Measurements from ENCODE around the gene TMEFF2.

TMEFF2 gene

GRCh38 chr2:192194866-192195547, at the start of gene TMEFF2:
TSS of gene TMEFF2 (minus strand) at chr2:192194933. CDS start at chr2:192194524, 409 bp downstream.
- DNase-seq, result peak; percentile 72

DNA sequence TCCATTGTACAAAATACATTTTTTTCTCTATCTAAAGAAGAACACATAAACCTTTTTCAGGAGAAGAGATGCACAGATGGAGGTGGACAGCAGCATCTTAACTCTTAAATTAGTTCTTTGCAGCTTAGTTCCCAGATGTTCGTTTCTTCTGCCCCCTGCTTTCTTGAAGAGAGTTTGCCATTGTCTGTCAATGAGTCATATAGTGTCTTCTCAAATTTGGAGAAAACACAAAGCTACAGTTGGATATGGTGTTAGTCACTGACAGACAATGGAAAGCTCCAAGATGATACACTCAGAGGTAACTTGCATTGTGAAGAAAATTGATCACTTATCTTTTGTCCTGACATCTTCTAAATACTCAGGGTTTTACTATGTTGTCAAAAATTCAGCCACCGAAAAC, 48.8 kb upstream of the TMEFF2 start:
- no peak for DNase-seq

DNA sequence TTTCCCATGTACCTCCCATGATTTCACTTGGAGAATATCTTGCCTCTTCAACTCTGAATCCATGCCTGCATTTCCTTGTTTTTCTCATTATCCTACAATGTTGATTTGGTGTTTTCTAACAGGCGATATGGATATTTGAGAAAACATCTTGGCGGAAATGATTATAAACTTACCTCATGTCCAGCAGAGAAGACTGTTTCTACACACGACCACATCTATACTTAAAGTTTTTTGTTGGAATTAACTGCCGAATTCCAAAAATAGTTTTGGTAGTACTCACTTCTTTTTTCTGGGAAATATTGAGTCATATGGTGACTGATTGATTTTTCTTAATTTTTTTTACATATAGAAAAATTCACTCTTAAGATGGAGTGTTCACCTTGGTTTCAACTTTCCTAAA, 41.4 kb upstream of the TMEFF2 start:
- DNase-seq, result no peak

GRCh38 chr2:192230889-192231453, 36.2 kb upstream of the TMEFF2 start:
- no peak for DNase-seq

- no peak for DNase-seq
Measured at GRCh38 chr2:192228685-192229084, 34.0 kb upstream of the TMEFF2 start.

- no peak for DNase-seq
Measured at GRCh38 chr2:192218970-192219369, 24.2 kb upstream of the TMEFF2 start.

- DNase-seq, result no peak
Measured at GRCh38 chr2:192218377-192218776, 23.6 kb upstream of the TMEFF2 start.

- no peak for DNase-seq
Measured at GRCh38 chr2:192216336-192216735, 21.6 kb upstream of the TMEFF2 start.

DNA sequence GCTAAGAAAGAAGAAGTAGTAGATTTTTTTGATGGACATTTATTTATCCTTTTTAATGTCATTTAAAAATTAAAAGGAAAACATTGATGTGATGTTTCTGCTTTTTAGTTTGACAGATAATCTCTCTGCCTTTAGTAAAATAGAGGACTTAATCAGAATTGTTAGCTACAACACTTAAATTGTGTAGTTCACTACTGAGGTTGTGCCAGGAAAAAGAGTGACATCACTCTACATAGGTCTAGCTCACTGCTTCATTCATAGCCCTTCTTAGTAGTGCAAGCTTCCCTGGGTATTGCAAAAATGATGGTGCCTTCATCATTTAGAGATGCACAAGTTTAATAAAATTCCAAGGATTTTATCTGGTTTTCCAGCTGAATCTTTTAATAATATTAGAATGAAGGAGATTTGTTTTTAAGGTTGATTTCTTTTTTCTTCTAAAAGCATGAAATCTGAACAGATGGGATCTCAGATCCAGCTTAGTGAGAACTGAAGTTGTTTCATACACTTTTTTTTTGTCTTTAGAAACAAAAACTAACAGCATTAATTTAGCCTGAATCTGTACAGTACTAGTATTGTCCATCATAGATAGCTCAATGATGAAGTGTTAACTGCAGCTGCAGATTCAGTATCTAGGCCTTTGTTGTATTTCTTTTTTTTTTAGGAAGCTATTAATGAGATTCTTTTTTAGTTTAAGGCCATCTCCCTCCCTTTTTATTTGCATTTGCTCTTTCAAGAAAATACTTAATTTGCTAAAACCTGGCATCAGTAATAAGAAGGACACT, 20.6 kb upstream of the TMEFF2 start:
- DNase-seq, result no peak

- DNase-seq, result no peak
Measured at GRCh38 chr2:192208848-192209247, 14.1 kb upstream of the TMEFF2 start.

DNA sequence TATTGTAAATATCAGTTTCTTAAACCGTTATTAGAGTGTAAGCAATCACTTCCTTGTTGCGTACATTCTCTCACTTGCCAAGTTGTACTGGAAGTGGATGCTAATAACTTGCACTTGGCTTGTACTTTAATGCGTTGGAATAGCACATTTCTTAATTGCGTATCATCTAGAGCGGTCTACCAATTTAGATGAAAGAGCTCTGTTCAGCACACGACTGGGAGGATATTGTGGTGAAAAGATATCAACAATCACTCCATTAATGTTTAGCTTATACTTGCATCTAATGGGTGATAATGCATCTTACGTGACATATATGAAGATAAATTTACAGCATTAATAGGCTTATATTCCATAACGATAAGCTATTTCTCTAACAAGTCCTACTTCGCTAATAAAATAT, 11.7 kb upstream of the TMEFF2 start:
- DNase-seq, result no peak

- DNase-seq, result no peak
Measured at GRCh38 chr2:192203876-192204275, 9.1 kb upstream of the TMEFF2 start.

GRCh38 chr2:192202373-192202772, 7.6 kb upstream of the TMEFF2 start:
- no peak for DNase-seq

GRCh38 chr2:192201116-192201515, 6.4 kb upstream of the TMEFF2 start:
- DNase-seq, result no peak

- DNase-seq, result no peak
Measured at GRCh38 chr2:192197357-192197756, 2.6 kb upstream of the TMEFF2 start.

GRCh38 chr2:192196421-192197194, 1.9 kb upstream of the TMEFF2 start:
- no peak for DNase-seq

GRCh38 chr2:192195548-192196418, 1.1 kb upstream of the TMEFF2 start:
- no peak for DNase-seq

DNA sequence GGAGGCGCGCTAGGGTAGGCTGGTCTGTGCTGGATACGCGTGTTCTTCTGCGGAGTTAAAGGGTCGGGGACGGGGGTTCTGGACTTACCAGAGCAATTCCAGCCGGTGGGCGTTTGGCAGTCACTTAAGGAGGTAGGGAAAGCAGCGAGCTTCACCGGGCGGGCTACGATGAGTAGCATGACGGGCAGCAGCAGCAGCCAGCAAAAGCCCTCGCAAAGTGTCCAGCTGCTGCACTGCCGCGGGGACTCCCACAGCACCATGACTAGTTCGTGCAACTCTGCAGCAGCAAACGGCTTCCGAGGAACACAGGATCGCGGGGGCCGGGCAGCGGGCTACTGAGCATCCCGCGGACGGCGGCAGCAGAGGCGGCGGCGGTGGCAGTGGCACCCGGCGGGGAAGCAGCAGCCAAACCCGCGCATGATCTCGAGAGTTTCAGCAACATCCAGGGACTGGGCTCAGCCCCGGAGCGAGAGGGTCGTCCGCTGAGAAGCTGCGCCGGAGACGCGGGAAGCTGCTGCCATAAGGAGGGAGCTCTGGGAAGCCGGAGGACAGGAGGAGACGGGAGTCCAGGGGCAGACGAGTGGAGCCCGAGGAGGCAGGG, 368 bp downstream of the TMEFF2 start:
- DNase-seq, result no peak

- no peak for DNase-seq
Measured at GRCh38 chr2:192190474-192190873, 4.3 kb downstream of the TMEFF2 start.

DNA sequence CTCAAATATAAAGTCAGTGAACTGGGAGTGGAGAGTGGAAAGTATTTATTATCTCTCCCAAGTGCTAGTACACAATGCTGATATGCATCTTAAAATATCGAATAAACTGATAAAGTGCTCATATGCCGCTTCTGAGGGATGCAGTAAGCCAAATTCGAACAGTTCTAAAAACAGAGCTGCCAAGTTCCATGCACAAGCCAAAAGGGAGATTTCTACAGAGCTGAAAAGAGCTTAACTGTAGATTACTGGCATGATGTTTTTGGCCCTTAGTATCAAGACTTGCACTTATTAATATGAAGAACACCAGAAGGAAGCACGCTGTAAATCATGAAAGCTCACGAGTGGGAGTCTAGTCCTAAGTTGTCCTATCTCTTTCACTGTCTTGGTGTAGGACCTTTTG, 7.9 kb downstream of the TMEFF2 start:
- no peak for DNase-seq

DNA sequence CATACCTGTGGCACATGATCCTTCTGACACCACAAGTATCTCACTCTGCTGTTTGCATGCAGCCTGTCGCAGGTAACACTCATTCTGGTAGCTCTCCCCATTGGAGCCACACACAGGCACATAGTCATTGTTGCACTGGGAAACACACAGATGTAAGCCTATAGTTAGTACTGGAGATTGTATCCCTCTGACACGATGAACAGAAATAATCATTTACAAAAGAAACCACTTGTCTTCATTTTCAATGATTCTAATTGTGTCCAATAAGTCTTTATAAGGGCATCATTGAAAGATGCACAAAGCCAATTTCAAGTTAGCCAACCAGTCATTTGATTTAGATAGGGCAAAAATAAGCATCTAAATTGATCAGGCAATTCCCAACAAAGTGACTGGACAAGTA, 10.4 kb downstream of the TMEFF2 start:
- no peak for DNase-seq

DNA sequence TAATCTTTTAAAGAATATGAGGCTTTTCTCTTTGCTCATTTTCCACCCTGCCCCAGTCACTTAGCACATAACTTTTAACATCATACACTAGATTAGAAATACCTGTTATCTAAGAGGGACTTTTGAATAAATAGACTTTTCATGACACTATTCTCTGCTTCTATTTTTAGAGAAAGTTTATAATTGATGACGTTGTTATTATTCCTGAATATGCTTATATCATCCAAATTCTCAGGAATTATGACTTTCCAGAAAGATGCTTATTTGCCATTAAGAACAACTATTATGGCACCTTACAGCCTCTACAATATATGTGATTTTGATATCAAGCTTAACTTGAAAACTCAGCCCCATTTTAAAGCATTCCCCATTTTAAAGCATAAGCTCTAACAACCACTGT, 11.4 kb downstream of the TMEFF2 start:
- DNase-seq, result no peak

Data from DMS153 (cell line).